Transverse colon (tissue), 4 donors: ENCODE measurements around the gene WDR18.

Experiments used
- POLR2AphosphoS5 ChIP-seq, 3 donors: sonication (generic); formaldehyde crosslinking; IDR thresholded peaks; one replicate each; pipeline ENCODE4 v1.6.1; 2016; ENCODE audit warnings: antibody characterized with exemption in 3 of 3
- TF ChIP-seq, protein P1 (sequence below), 5 experiments: fragments of 200-600 bp in 3 of 5; fragments of 450-650 bp in 2 of 5; sonication (generic) in 3 of 5; IDR thresholded peaks; 1 replicate in 2 of 5; 2 replicates in 3 of 5; pipeline ENCODE4 v1.5.1; 2016 to 2017; ENCODE audit warnings: antibody characterized with exemption in 5 of 5, inconsistent platforms in 3 of 5, mild to moderate bottlenecking in 2 of 5, moderate library complexity in 1 of 5

DNA sequence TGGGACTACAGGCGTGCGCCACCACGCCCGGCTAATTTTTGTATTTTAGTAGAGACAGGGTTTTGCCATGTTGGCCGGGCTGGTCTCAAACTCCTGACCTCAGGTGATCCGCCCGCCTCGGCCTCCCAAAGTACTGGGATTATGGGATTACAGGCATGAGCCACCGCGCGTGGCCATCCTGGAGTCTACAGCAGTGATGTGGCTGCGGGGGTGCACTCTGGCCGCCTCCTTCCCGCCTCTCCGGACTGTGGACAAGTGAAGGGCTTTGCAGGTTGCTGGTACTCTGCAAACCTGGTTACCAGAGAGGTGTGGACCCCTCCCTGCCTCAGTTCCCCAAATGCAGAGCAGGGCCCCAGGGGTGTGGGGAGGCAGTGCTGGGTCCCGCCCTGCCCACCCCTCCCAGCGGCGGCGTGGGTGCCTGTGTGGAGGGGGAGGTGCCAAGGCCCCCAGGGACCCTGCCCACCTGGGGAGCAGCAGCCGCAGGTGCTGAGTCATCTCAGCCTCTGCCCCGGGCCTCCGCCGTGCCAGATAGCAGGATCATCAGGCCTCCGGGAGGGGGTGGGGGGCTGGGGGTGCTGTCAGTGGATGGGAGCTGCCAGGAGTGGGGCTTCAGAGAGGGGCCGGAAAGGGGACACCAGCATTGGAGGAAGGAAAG, 35.2 kb upstream of the WDR18 start:
- TF ChIP-seq POLR2AphosphoS5 (IDR thresholded peaks at IDR 0.05): no peak
- TF ChIP-seq, protein P1, sequence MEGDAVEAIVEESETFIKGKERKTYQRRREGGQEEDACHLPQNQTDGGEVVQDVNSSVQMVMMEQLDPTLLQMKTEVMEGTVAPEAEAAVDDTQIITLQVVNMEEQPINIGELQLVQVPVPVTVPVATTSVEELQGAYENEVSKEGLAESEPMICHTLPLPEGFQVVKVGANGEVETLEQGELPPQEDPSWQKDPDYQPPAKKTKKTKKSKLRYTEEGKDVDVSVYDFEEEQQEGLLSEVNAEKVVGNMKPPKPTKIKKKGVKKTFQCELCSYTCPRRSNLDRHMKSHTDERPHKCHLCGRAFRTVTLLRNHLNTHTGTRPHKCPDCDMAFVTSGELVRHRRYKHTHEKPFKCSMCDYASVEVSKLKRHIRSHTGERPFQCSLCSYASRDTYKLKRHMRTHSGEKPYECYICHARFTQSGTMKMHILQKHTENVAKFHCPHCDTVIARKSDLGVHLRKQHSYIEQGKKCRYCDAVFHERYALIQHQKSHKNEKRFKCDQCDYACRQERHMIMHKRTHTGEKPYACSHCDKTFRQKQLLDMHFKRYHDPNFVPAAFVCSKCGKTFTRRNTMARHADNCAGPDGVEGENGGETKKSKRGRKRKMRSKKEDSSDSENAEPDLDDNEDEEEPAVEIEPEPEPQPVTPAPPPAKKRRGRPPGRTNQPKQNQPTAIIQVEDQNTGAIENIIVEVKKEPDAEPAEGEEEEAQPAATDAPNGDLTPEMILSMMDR (IDR thresholded peaks at IDR 0.05): no peak
